OCI-LY7 (cell line): ENCODE measurements around the gene DENND1A. TPM values are rescaled to one million over a fixed set of nuclear protein-coding genes. Genes with fewer than 3 reads are reported as not detected.

ENCODE experiments used
- BruUV-seq: library from RNA; stranded (reverse); fragments of 400-500 nt; replicated peaks from 2 replicates; lab custom pipeline; 2021; lab: Mats Ljungman, UMichigan
- CTCF ChIA-PET: fragments of 300-600 bp; sonication (Branson Sonifier 250); formaldehyde crosslinking; loops from one replicate; lab custom pipeline; 2022; ENCODE audit warnings: antibody characterized with exemption; ENCODE audit not compliant: unreplicated experiment; lab: Charles Lee
- POLR2A ChIA-PET: fragments of 300-600 bp; sonication (Branson Sonifier 250); formaldehyde crosslinking; loops from one replicate; lab custom pipeline; 2022; ENCODE audit warnings: antibody characterized with exemption; lab: Charles Lee
- DNase-seq: peaks from one replicate; pipeline ENCODE4 v3.0.0-alpha.2; 2015; ENCODE audit warnings: low spot score
- H2AFZ ChIP-seq: fragments of 200-600 bp; sonication (generic), shearing (Covaris generic); 2 replicates; pipeline ENCODE4 v1.6.1; 2014; ENCODE audit warnings: mild to moderate bottlenecking, antibody characterized with exemption, low read length, moderate library complexity
- H3K27ac ChIP-seq: fragments of 200-600 bp; sonication (generic); 2 replicates; pipeline ENCODE4 v1.5.1; 2014; ENCODE audit warnings: mixed run types, low read depth, mild to moderate bottlenecking, moderate library complexity, low read length, inconsistent platforms; ENCODE audit not compliant: poor library complexity, severe bottlenecking
- H3K36me3 ChIP-seq: fragments of 200-600 bp; sonication (generic); 2 replicates; pipeline ENCODE4 v1.6.1; 2014; ENCODE audit warnings: mild to moderate bottlenecking, antibody characterized with exemption, low read length, moderate library complexity, mixed read lengths; ENCODE audit not compliant: insufficient read depth
- H3K4me1 ChIP-seq: fragments of 200-600 bp; sonication (generic); 2 replicates; pipeline ENCODE4 v1.5.1; 2014; ENCODE audit warnings: mild to moderate bottlenecking, low read length; ENCODE audit not compliant: insufficient read depth, poor library complexity, severe bottlenecking
- H3K4me2 ChIP-seq: fragments of 200-600 bp; sonication (generic); 2 replicates; pipeline ENCODE4 v1.6.1; 2014; ENCODE audit warnings: mild to moderate bottlenecking, low read length
- H3K4me3 ChIP-seq: fragments of 200-600 bp; sonication (generic); 2 replicates; pipeline ENCODE4 v1.5.1; 2014; ENCODE audit warnings: mild to moderate bottlenecking, low read depth, low read length; ENCODE audit not compliant: poor library complexity, severe bottlenecking
- H3K79me2 ChIP-seq: fragments of 200-600 bp; sonication (generic); 2 replicates; pipeline ENCODE4 v1.6.1; 2016; ENCODE audit warnings: low read depth, mild to moderate bottlenecking, low read length, moderate library complexity, mixed read lengths; ENCODE audit not compliant: insufficient read depth
- H3K9me2 ChIP-seq: fragments of 200-600 bp; sonication (generic); 2 replicates; pipeline ENCODE4 v1.6.1; 2016; ENCODE audit warnings: mild to moderate bottlenecking, low read length, mixed read lengths; ENCODE audit not compliant: insufficient read depth
- H3K9me3 ChIP-seq: fragments of 200-600 bp; sonication (generic); 2 replicates; pipeline ENCODE4 v1.6.1; 2014; ENCODE audit warnings: mild to moderate bottlenecking, mixed run types, low read length, mixed read lengths
- H4K20me1 ChIP-seq: fragments of 200-600 bp; sonication (generic); 2 replicates; pipeline ENCODE4 v1.6.1; 2014; ENCODE audit warnings: mild to moderate bottlenecking, antibody characterized with exemption, low read length, moderate library complexity, mixed read lengths; ENCODE audit not compliant: insufficient read depth
- CTCF ChIP-seq: fragments of 200-600 bp; sonication (generic); conservative IDR thresholded peaks from 2 replicates; pipeline ENCODE4 v1.5.1; 2014; ENCODE audit warnings: mild to moderate bottlenecking, antibody characterized with exemption, low read length, moderate library complexity, mixed read lengths
- EZH2phosphoT487 ChIP-seq: fragments of 200-600 bp; sonication (generic); IDR thresholded peaks from 2 replicates; pipeline ENCODE4 v1.6.1; 2018; ENCODE audit warnings: low read depth, borderline replicate concordance, mild to moderate bottlenecking, mixed run types, antibody characterized with exemption, low read length, moderate library complexity, mixed read lengths
- intact Hi-C: fragments of 100-400 bp; cut with micrococcal nuclease; formaldehyde crosslinking; loops from one replicate; pipeline ENCODE4 v1.10.0; 2022; ENCODE audit not compliant: unreplicated experiment
- total RNA-seq, 2 experiments: library from RNA; depleted of rRNA in 1 of 2; stranded (reverse); fragments of >200 nt in 1 of 2; shearing (Covaris generic) in 1 of 2; gene quantifications; 2 replicates each; pipeline ENCODE4 v1.2.3, GENCODE V29; 2014 to 2022

DENND1A gene
- total RNA-seq, 2 experiments from 2014 or later = 17.9 to 36.3 TPM

- BruUV-seq = no TSS peak
- no peaks in the 10 kb centered on the region for H3K9me3 ChIP-seq
- H3K4me3 ChIP-seq = no peak overlapping the region
- no peak overlapping the region for H3K27ac ChIP-seq
- ChIA-PET CTCF (no interaction called here), POLR2A (interaction anchor here (1.8 kb wide), 1 partner anchor 10 kb away, joined by 4 read pairs; no protein-coding TSS in a partner anchor)
- H3K9me2 ChIP-seq = no peaks in the 10 kb centered on the region
- no peak overlapping the region for H2AFZ ChIP-seq
- no peaks in the 10 kb centered on the region for H3K79me2 ChIP-seq
- no peaks in the 10 kb centered on the region for H3K36me3 ChIP-seq
- intact Hi-C loops = no loop called here
- H4K20me1 ChIP-seq = no peaks in the 10 kb centered on the region
- no peak overlapping the region for H3K4me2 ChIP-seq
- no peak for DNase-seq
- TF ChIP-seq CTCF = no peak
- TF ChIP-seq EZH2phosphoT487 = no peak
- H3K4me1 ChIP-seq = peaks cover 15% of the 10 kb centered on the region
These were observed 328.1 kb downstream of the DENND1A start for GRCh38 chr9:123601828-123602227.

- Histone ChIP-seq H3K9me3 (no peaks in the 10 kb centered on the region), H3K4me1 (peaks cover 1% of the 10 kb centered on the region), H3K36me3 (no peaks in the 10 kb centered on the region), H2AFZ (no peak overlapping the region), H4K20me1 (no peaks in the 10 kb centered on the region), H3K4me2 (no peak overlapping the region), H3K9me2 (no peaks in the 10 kb centered on the region), H3K79me2 (no peaks in the 10 kb centered on the region), H3K4me3 (no peak overlapping the region), H3K27ac (no peak overlapping the region)
- ChIA-PET POLR2A (interaction anchor here (1.3 kb wide), 1 partner anchor 24 kb away, joined by 3 read pairs; no protein-coding TSS in a partner anchor), CTCF (no interaction called here)
- no peak for DNase-seq
- intact Hi-C loops = no loop called here
- no TSS peak for BruUV-seq
- TF ChIP-seq CTCF = no peak
- TF ChIP-seq EZH2phosphoT487 = no peak
These were observed 330.1 kb downstream of the DENND1A start for GRCh38 chr9:123599781-123600180.

- Histone ChIP-seq H3K4me1 (no peaks in the 10 kb centered on the region), H3K79me2 (no peaks in the 10 kb centered on the region), H4K20me1 (no peaks in the 10 kb centered on the region), H3K9me2 (no peaks in the 10 kb centered on the region), H2AFZ (no peak overlapping the region), H3K27ac (no peak overlapping the region), H3K4me2 (no peak overlapping the region), H3K9me3 (no peaks in the 10 kb centered on the region), H3K36me3 (no peaks in the 10 kb centered on the region), H3K4me3 (no peak overlapping the region)
- peak; percentile 7 for DNase-seq
- no peak for TF ChIP-seq EZH2phosphoT487
- TF ChIP-seq CTCF = no peak
- CTCF ChIA-PET = no interaction called here
- intact Hi-C loops = no loop called here
- POLR2A ChIA-PET = interaction anchor here (0.6 to 1.3 kb wide), 7 partner anchors 9 to 1310 kb away, joined by 3 to 8 read pairs (median 3); no protein-coding TSS in a partner anchor
- no TSS peak for BruUV-seq
These were observed 331.9 kb downstream of the DENND1A start for GRCh38 chr9:123597876-123598556.
